Measurements from ENCODE around the gene SFMBT1. TPM values are rescaled to one million over a fixed set of nuclear protein-coding genes. Genes with fewer than 3 reads are reported as not detected.
A peak's percentile ranks its signal among the peaks of the same experiment; 100 is the strongest.

Gene SFMBT1
- total RNA-seq, 6 experiments from 2014 or later: 9.2 to 14.0 (median 10.7) TPM

DNA sequence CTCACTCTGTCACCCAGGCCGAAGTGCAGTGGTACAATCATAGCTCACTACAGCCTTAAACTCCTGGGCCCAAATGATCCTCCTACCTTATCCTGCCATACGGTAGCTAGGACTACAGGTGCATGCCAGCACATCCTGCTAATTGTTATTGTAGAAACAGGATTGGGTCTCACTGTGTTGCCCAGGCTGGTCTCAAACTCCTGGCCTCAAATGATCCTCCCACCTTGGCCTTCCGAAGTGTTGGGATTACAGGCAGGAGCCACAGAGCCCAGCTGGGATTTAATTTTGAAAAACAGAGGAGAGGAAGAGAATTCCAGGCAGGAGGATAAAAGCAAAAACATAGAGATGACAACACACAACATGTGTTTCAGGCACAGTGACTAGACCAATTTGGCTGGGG is 40.5 kb downstream of the SFMBT1 start:
- no peaks in the 10 kb centered on the region for H3K4me1 ChIP-seq
- intact Hi-C loops (cut with DNase I): no loop called here
- no peaks in the 10 kb centered on the region for H3K36me3 ChIP-seq
- TF ChIP-seq, protein P1, sequence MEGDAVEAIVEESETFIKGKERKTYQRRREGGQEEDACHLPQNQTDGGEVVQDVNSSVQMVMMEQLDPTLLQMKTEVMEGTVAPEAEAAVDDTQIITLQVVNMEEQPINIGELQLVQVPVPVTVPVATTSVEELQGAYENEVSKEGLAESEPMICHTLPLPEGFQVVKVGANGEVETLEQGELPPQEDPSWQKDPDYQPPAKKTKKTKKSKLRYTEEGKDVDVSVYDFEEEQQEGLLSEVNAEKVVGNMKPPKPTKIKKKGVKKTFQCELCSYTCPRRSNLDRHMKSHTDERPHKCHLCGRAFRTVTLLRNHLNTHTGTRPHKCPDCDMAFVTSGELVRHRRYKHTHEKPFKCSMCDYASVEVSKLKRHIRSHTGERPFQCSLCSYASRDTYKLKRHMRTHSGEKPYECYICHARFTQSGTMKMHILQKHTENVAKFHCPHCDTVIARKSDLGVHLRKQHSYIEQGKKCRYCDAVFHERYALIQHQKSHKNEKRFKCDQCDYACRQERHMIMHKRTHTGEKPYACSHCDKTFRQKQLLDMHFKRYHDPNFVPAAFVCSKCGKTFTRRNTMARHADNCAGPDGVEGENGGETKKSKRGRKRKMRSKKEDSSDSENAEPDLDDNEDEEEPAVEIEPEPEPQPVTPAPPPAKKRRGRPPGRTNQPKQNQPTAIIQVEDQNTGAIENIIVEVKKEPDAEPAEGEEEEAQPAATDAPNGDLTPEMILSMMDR (IDR thresholded peaks at IDR 0.05): no peak
- TF ChIP-seq POLR2A (IDR thresholded peaks at IDR 0.05): no peak
- H3K27ac ChIP-seq: no peak overlapping the region
- H3K4me3 ChIP-seq: no peak overlapping the region
- ATAC-seq: no peak
- 78% methylated on average over 3 of the region's 3 CpGs for WGBS (ENCODE audit: insufficient coverage, low coverage, low lambda C conversion rate, missing lambda C conversion rate)
- no peaks in the 10 kb centered on the region for H3K9me3 ChIP-seq
- no peak for DNase-seq
- H3K27me3 ChIP-seq: no peaks in the 10 kb centered on the region

DNA sequence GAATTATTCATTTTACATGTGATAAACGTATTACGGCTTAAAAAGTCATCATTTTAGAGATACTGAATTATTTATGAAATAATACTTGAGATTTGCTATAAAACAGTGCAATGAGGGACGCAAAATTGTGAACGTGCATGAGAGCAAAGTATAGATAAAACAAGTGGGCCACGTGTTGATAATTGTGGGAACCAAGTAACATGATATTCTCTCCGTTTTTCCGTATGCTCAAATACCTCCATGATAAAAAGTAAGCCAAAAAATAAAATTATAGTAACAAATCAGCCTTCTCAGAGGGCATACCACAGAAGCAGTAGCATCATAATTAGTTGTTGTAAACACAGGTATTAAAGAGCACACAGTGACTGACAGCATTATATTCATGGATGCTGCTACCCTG is 42.6 kb downstream of the SFMBT1 start:
- H3K27ac ChIP-seq: no peak overlapping the region
- H3K4me3 ChIP-seq: no peak overlapping the region
- 92% methylated on average over 6 of the region's 7 CpGs for WGBS (ENCODE audit: insufficient coverage, low coverage, low lambda C conversion rate, missing lambda C conversion rate)
- no peaks in the 10 kb centered on the region for H3K36me3 ChIP-seq
- H3K4me1 ChIP-seq: no peaks in the 10 kb centered on the region
- no peak for TF ChIP-seq POLR2A (IDR thresholded peaks at IDR 0.05)
- H3K9me3 ChIP-seq: no peaks in the 10 kb centered on the region
- no peaks in the 10 kb centered on the region for H3K27me3 ChIP-seq
- no peak for DNase-seq
- ATAC-seq: no peak
- intact Hi-C loops (cut with DNase I): no loop called here

DNA sequence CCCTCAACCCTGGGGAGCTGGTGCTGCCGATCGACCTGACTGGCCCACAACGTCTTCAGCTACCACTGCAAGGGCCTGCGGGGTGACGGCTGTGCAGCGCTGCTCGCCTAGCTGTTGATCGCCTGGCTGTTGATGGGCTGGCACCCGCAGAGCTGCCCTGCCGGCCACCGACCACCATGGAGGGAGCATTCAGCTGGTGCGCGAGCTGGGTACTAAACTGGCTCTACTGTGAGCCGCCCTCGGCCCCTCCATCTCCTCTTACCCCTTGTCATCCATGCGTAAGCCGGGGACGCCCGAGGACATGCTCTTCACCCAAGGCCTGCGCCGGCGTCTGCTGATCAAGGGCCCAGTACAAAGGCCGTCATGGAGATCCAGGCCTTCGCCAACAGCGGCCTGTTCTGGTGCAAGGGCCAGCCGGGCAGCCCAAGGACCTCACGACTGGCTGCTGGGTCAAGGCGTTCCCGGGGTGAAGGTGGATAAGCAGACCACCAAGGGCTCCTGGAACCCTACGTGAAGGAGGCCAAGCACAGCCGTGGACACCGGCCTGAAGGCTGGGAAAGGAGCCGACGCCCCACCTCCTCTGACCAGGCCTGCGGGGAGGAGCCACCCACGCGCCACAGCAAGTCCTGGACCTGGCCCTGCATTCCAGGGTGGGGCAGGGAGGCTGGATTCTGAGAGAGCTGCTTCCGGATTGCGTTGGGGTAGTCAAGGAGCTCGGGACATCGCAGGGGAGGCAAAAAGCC is 46.9 kb downstream of the SFMBT1 start:
- intact Hi-C loops (cut with DNase I): no loop called here
- no peaks in the 10 kb centered on the region for H3K4me1 ChIP-seq
- WGBS (ENCODE audit: insufficient coverage, low coverage, low lambda C conversion rate, missing lambda C conversion rate): 80% methylated on average over 1 of the region's 41 CpGs
- H3K27ac ChIP-seq: no peak overlapping the region
- H3K36me3 ChIP-seq: no peaks in the 10 kb centered on the region
- no peak overlapping the region for H3K4me3 ChIP-seq
- H3K9me3 ChIP-seq: no peaks in the 10 kb centered on the region
- no peak for TF ChIP-seq POLR2A (IDR thresholded peaks at IDR 0.05)
- TF ChIP-seq, protein P1 (IDR thresholded peaks at IDR 0.05): no peak
- ATAC-seq: peak in 1 of 4 donors; percentile 39
- DNase-seq: no peak
- H3K27me3 ChIP-seq: no peaks in the 10 kb centered on the region

DNA sequence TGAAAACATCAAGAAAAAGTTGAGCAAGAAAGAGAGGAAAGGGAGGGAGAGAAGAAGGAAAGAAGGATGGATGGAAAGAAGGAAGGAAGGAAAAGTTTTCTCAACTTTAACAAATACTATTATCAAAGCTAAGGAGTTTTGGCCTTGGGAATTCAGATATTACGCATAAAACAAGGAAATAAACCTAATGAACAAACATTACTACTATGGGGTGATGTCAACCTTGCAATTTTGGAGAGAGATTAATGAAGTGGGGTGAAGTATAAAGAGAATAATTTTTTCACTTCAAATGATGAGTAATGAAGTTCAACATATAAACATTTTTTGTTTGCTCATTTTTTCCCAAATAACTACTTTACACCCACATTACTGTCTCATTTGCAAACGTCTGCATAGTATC is 55.2 kb downstream of the SFMBT1 start:
- H3K9me3 ChIP-seq: no peaks in the 10 kb centered on the region
- H3K36me3 ChIP-seq: no peaks in the 10 kb centered on the region
- ATAC-seq (no peak), DNase-seq (no peak)
- 69% methylated on average over 2 of the region's 2 CpGs for WGBS (ENCODE audit: insufficient coverage, low coverage, low lambda C conversion rate, missing lambda C conversion rate)
- no peaks in the 10 kb centered on the region for H3K27me3 ChIP-seq
- no peak overlapping the region for H3K27ac ChIP-seq
- intact Hi-C loops (cut with DNase I): no loop called here
- TF ChIP-seq, protein P1 (IDR thresholded peaks at IDR 0.05): no peak
- TF ChIP-seq POLR2A (IDR thresholded peaks at IDR 0.05): no peak
- H3K4me3 ChIP-seq: no peak overlapping the region
- H3K4me1 ChIP-seq: no peaks in the 10 kb centered on the region

DNA sequence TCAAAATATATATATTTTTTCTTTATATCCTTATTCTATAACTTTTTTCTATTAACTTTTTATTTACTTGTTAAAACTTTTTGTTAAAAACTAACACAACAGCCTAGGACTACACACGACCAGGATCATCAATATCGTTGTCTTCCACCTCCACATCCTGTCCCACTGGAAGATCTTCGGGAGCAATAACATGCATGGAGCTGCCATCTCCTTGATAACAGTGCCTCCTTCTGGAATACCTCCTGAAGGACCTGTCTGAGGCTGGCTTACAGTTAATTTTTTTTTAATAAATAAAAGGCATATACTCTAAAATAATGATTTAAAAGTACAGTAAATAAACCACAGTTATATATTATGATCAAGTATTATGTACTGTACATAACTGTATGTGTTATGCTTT is 58.9 kb downstream of the SFMBT1 start:
- Histone ChIP-seq H3K9me3 (no peaks in the 10 kb centered on the region), H3K4me3 (no peak overlapping the region), H3K27me3 (no peaks in the 10 kb centered on the region), H3K4me1 (no peaks in the 10 kb centered on the region), H3K36me3 (no peaks in the 10 kb centered on the region), H3K27ac (no peak overlapping the region)
- ATAC-seq (no peak), DNase-seq (no peak)
- 58% methylated on average over 3 of the region's 3 CpGs for WGBS (ENCODE audit: insufficient coverage, low coverage, low lambda C conversion rate, missing lambda C conversion rate)
- intact Hi-C loops (cut with DNase I): no loop called here
- TF ChIP-seq, protein P1 (IDR thresholded peaks at IDR 0.05): peak in 2 of 4 donors; percentile 10 to 28
- TF ChIP-seq POLR2A (IDR thresholded peaks at IDR 0.05): no peak

Measured in right lobe of liver (tissue), 6 donors.